ENCODE data around the gene B3GNT5. TPM values are rescaled to one million over a fixed set of nuclear protein-coding genes. Genes with fewer than 3 reads are reported as not detected.

B3GNT5 gene
- total and polyA plus RNA-seq, 2 of the 8 experiments (the other 6 are each of a cell fraction or from before 2014, with no cell fraction given), result 2.4 to 9.7 TPM

DNA sequence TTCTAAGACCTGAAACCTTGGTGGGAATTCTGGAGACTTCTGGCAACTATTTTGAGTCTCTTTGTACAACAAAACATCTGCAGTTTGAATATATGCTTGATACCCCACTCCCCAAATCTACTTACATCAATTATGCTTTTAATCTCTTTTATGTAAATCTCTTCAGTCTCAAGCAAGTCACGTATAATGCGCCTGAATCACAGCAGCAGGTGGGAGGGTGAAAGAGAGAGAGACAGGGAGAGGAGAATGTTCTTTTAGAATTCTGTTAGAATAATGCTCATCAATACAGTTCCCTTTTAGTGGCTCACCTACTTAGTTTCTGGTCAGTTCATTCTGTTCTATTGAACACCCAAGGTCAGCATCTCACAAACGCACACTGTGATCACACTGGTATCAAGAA, 22.2 kb upstream of the B3GNT5 start:
- CTCF ChIA-PET (ENCODE audit: partially characterized antibody), result no interaction called here
- Histone ChIP-seq H2AFZ (ENCODE audit: low read length) (no peak overlapping the region), H4K5ac (ENCODE audit: insufficient read length, low read depth, low read length) (no peak overlapping the region), H3K4me3 (ENCODE audit: extremely low read depth in 1 of 4, insufficient read depth in 2 of 4, low read depth in 3 of 4, low read length in 4 of 4) (no peak overlapping the region), H3K4me1 (replicated peaks in 1 of 4; ENCODE audit: control insufficient read depth in 3 of 4, insufficient read depth in 4 of 4, low read length in 3 of 4) (no peaks in the 10 kb centered on the region), H3K4me2 (ENCODE audit: insufficient read depth in 1 of 2, low read depth in 2 of 2, low read length in 2 of 2) (no peak overlapping the region), H3K18ac (ENCODE audit: extremely low read depth, low read length) (no peak overlapping the region), H3K27me3 (replicated peaks in 1 of 4; ENCODE audit: control insufficient read depth in 3 of 4, extremely low read depth in 1 of 4, insufficient read depth in 3 of 4, low read length in 3 of 4) (no peaks in the 10 kb centered on the region), H2BK5ac (ENCODE audit: low read depth, low read length) (no peak overlapping the region), H2BK12ac (ENCODE audit: low read depth, low read length) (no peak overlapping the region), H3K79me1 (ENCODE audit: low read depth, low read length) (no peaks in the 10 kb centered on the region), H3K23me2 (ENCODE audit: low read depth, low read length) (no peaks in the 10 kb centered on the region), H3K79me2 (ENCODE audit: control insufficient read depth in 1 of 2, insufficient read depth in 2 of 2, low read length in 2 of 2) (no peaks in the 10 kb centered on the region), H3K14ac (ENCODE audit: insufficient read length) (no peak overlapping the region), H4K20me1 (replicated peaks in 1 of 2; ENCODE audit: control insufficient read depth in 1 of 2, insufficient read depth in 2 of 2, low read length in 2 of 2) (no peaks in the 10 kb centered on the region), H3K36me3 (ENCODE audit: control insufficient read depth in 2 of 4, insufficient read depth in 4 of 4, low read length in 3 of 4) (no peaks in the 10 kb centered on the region), H3K9ac (replicated peaks in 1 of 4; ENCODE audit: extremely low read depth in 1 of 4, low read depth in 3 of 4, low read length in 3 of 4) (no peak overlapping the region), H3K56ac (replicated peaks; ENCODE audit: insufficient read length, low read depth, low read length) (no peak overlapping the region), H3K23ac (ENCODE audit: insufficient read length) (no peak overlapping the region), H2BK20ac (ENCODE audit: low read length) (no peak overlapping the region), H2BK120ac (replicated peaks; ENCODE audit: low read depth, low read length) (no peak overlapping the region), H3K4ac (replicated peaks; ENCODE audit: insufficient read length, low read depth, low read length) (no peak overlapping the region), H2BK15ac (ENCODE audit: low read length) (no peak overlapping the region), H3K27ac (ENCODE audit: low read depth, low read length) (no peak overlapping the region), H4K8ac (ENCODE audit: extremely low read depth, insufficient read depth, low read length) (no peak overlapping the region), H4K91ac (replicated peaks; ENCODE audit: insufficient read length, low read length) (no peak overlapping the region), H3K9me3 (ENCODE audit: insufficient read depth in 2 of 2, low read depth in 1 of 2, low read length in 1 of 2) (no peaks in the 10 kb centered on the region), H2AK5ac (ENCODE audit: low read depth, low read length) (no peak overlapping the region)
- no peak for DNase-seq (ENCODE audit: low read depth in 1 of 2, low spot score in 2 of 2)
- FAIRE-seq, result no peak
- POLR2A ChIA-PET (ENCODE audit: partially characterized antibody), result interaction anchor here (0.6 kb wide), 1 partner anchor 22 kb away, joined by 3 read pairs; no protein-coding TSS in a partner anchor
- WGBS, 2 experiments (ENCODE audit: extremely low coverage in 1 of 2, insufficient coverage in 1 of 2, insufficient read length in 1 of 2, insufficient replicate concordance in 2 of 2, low coverage in 1 of 2, low lambda C conversion rate in 2 of 2, missing lambda C conversion rate in 1 of 2), result 84% methylated on average over 3 of the region's 3 CpGs; no CpG with 5 or more reads in 1 of the 2 experiments
- TF ChIP-seq POLR2A (IDR thresholded peaks at IDR 0.05; ENCODE audit: control extremely low read depth in 1 of 2, low read depth in 2 of 2, low read length in 2 of 2) (no peak), CEBPB (IDR thresholded peaks at IDR 0.05; ENCODE audit: low read depth, low read length) (no peak), SP1 (IDR thresholded peaks at IDR 0.05; ENCODE audit: low read depth, low read length) (no peak), JUND (IDR thresholded peaks at IDR 0.05; ENCODE audit: low read length) (no peak), ZNF274 (IDR thresholded peaks at IDR 0.05; ENCODE audit: borderline replicate concordance, extremely low read depth, low read length) (no peak), BACH1 (IDR thresholded peaks at IDR 0.05; ENCODE audit: low read length) (no peak), GABPA (IDR thresholded peaks at IDR 0.05; ENCODE audit: borderline replicate concordance, insufficient read depth, low read length) (no peak), CTBP2 (IDR thresholded peaks at IDR 0.05; ENCODE audit: borderline replicate concordance, insufficient read depth, insufficient read length, low read length) (no peak), KDM5A (IDR thresholded peaks at IDR 0.05; ENCODE audit: low read length) (no peak), USF2 (IDR thresholded peaks at IDR 0.05; ENCODE audit: low read length) (no peak), JUN (IDR thresholded peaks at IDR 0.05; ENCODE audit: low read depth, low read length) (no peak)
- TF ChIP-seq, protein P1, sequence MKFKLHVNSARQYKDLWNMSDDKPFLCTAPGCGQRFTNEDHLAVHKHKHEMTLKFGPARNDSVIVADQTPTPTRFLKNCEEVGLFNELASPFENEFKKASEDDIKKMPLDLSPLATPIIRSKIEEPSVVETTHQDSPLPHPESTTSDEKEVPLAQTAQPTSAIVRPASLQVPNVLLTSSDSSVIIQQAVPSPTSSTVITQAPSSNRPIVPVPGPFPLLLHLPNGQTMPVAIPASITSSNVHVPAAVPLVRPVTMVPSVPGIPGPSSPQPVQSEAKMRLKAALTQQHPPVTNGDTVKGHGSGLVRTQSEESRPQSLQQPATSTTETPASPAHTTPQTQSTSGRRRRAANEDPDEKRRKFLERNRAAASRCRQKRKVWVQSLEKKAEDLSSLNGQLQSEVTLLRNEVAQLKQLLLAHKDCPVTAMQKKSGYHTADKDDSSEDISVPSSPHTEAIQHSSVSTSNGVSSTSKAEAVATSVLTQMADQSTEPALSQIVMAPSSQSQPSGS (IDR thresholded peaks at IDR 0.05; ENCODE audit: low read length), result no peak
- TF ChIP-seq, protein P2, sequence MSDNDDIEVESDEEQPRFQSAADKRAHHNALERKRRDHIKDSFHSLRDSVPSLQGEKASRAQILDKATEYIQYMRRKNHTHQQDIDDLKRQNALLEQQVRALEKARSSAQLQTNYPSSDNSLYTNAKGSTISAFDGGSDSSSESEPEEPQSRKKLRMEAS (IDR thresholded peaks at IDR 0.05), result no peak

All from H1 (cell line).